PC-3 (cell line): ENCODE results near the gene CCDC187. TPM values are rescaled to one million over a fixed set of nuclear protein-coding genes. Genes with fewer than 3 reads are reported as not detected.

Experiments
- ATAC-seq: fragments of 200-7000 bp; cut with Tn5 transposase; 2 replicates; pipeline ENCODE4 v1.9.1; 2020; ENCODE audit warnings: mild to moderate bottlenecking, moderate library complexity
- BruUV-seq: library from RNA; stranded (reverse); fragments of 400-500 nt; replicated peaks from 2 replicates; lab custom pipeline; 2021; lab: Mats Ljungman, UMichigan
- CTCF ChIA-PET: fragments of 300-600 bp; sonication (Branson Sonifier 250); formaldehyde crosslinking; loops from one replicate; lab custom pipeline; 2022; ENCODE audit warnings: antibody characterized with exemption; lab: Charles Lee
- POLR2A ChIA-PET: fragments of 300-600 bp; sonication (Branson Sonifier 250); formaldehyde crosslinking; loops from one replicate; lab custom pipeline; 2022; ENCODE audit warnings: antibody characterized with exemption; ENCODE audit not compliant: unreplicated experiment; lab: Charles Lee
- DNase-seq: peaks from one replicate; pipeline ENCODE4 v3.0.0-alpha.2; 2015
- H2AFZ ChIP-seq: fragments of 300-600 bp; sonication (generic); 2 replicates; pipeline ENCODE4 v1.6.0; 2016; ENCODE audit warnings: antibody characterized with exemption, low read length
- H3F3A ChIP-seq: fragments of 300-600 bp; sonication (generic); one replicate; pipeline ENCODE4 v1.6.0; 2017; ENCODE audit warnings: antibody characterized with exemption, low read length, control low read depth, mild to moderate bottlenecking; ENCODE audit not compliant: unreplicated experiment
- H3K27ac ChIP-seq: fragments of 300-600 bp; sonication (generic); 2 replicates; pipeline ENCODE4 v1.5.1; 2016; ENCODE audit warnings: mild to moderate bottlenecking, low read length
- H3K27me3 ChIP-seq: fragments of 300-600 bp; sonication (generic); 2 replicates; pipeline ENCODE4 v1.6.1; 2016; ENCODE audit warnings: low read length, mixed read lengths
- H3K36me3 ChIP-seq: fragments of 300-600 bp; sonication (generic); 2 replicates; pipeline ENCODE4 v1.6.1; 2016; ENCODE audit warnings: low read depth, mixed run types, low read length, mixed read lengths
- H3K4me1 ChIP-seq: fragments of 300-600 bp; sonication (generic); 2 replicates; pipeline ENCODE4 v1.5.1; 2016; ENCODE audit warnings: low read length; ENCODE audit not compliant: insufficient read depth
- H3K4me2 ChIP-seq: fragments of 300-600 bp; sonication (generic); 2 replicates; pipeline ENCODE4 v1.6.0; 2016; ENCODE audit warnings: low read length
- H3K4me3 ChIP-seq: fragments of 300-600 bp; sonication (generic); 2 replicates; pipeline ENCODE4 v1.5.1; 2016; ENCODE audit warnings: mild to moderate bottlenecking, low read length, mixed read lengths
- H3K79me2 ChIP-seq: fragments of 300-600 bp; sonication (generic); 2 replicates; pipeline ENCODE4 v1.6.1; 2017; ENCODE audit warnings: low read length, mixed read lengths
- H3K9ac ChIP-seq: fragments of 300-600 bp; sonication (generic); 2 replicates; pipeline ENCODE4 v1.6.0; 2016; ENCODE audit warnings: mild to moderate bottlenecking, low read length
- H3K9me2 ChIP-seq: fragments of 300-600 bp; sonication (generic); replicated peaks from 2 replicates; pipeline ENCODE4 v1.6.1; 2016; ENCODE audit warnings: mixed run types, low read length, mixed read lengths
- H3K9me3 ChIP-seq: fragments of 300-600 bp; sonication (generic); 2 replicates; pipeline ENCODE4 v1.6.1; 2016; ENCODE audit warnings: low read length, mixed read lengths
- H4K20me1 ChIP-seq: fragments of 300-600 bp; sonication (generic); 2 replicates; pipeline ENCODE4 v1.6.1; 2016; ENCODE audit warnings: low read length, mixed read lengths
- CTCF ChIP-seq: fragments of 300-600 bp; sonication (generic); conservative IDR thresholded peaks from 2 replicates; pipeline ENCODE4 v1.5.1; 2017; ENCODE audit warnings: antibody characterized with exemption, low read depth, mild to moderate bottlenecking, low read length
- EZH2 ChIP-seq: fragments of 300-600 bp; sonication (generic); IDR thresholded peaks from one replicate; pipeline ENCODE4 v1.6.1; 2017; ENCODE audit warnings: antibody characterized with exemption, mild to moderate bottlenecking, low read length; ENCODE audit not compliant: unreplicated experiment
- EZH2phosphoT487 ChIP-seq: fragments of 300-600 bp; sonication (generic); IDR thresholded peaks from 2 replicates; pipeline ENCODE4 v1.6.1; 2018; ENCODE audit warnings: mild to moderate bottlenecking, antibody characterized with exemption, low read length, borderline replicate concordance
- intact Hi-C: fragments of 100-400 bp; cut with micrococcal nuclease; formaldehyde crosslinking; loops from 2 replicates; pipeline ENCODE4 v1.9.0; 2023
- total RNA-seq: library from RNA; depleted of rRNA; stranded (reverse); fragments of >200 nt; gene quantifications from 2 replicates; pipeline ENCODE4 v1.2.3, GENCODE V29; 2014

CCDC187 gene
- total RNA-seq, 1 experiment from 2014 or later = 0.04 TPM

- Histone ChIP-seq H3K9ac (no peak overlapping the region), H3K36me3 (no peaks in the 10 kb centered on the region), H3K4me1 (no peaks in the 10 kb centered on the region), H3K9me3 (no peaks in the 10 kb centered on the region), H3K4me3 (no peak overlapping the region), H3F3A (no peaks in the 10 kb centered on the region), H2AFZ (no peak overlapping the region), H4K20me1 (no peaks in the 10 kb centered on the region), H3K27ac (no peak overlapping the region), H3K9me2 (no peaks in the 10 kb centered on the region), H3K27me3 (no peaks in the 10 kb centered on the region), H3K4me2 (no peak overlapping the region), H3K79me2 (no peaks in the 10 kb centered on the region)
- BruUV-seq = no TSS peak
- ATAC-seq = no peak
- ChIA-PET POLR2A (no interaction called here), CTCF (no interaction called here)
- intact Hi-C loops = no loop called here
- TF ChIP-seq CTCF = no peak
- TF ChIP-seq EZH2 = no peak
- no peak for TF ChIP-seq EZH2phosphoT487
- no peak for DNase-seq
Observed at GRCh38 chr9:136258786-136259516, 44.9 kb downstream of the CCDC187 start.

GRCh38 chr9:136258299-136258625 is 45.6 kb downstream of the CCDC187 start:
- intact Hi-C loops = no loop called here
- no peaks in the 10 kb centered on the region for H3K9me2 ChIP-seq
- H3K4me2 ChIP-seq = no peak overlapping the region
- no TSS peak for BruUV-seq
- H3K4me3 ChIP-seq = no peak overlapping the region
- no peaks in the 10 kb centered on the region for H3K4me1 ChIP-seq
- H3K27me3 ChIP-seq = no peaks in the 10 kb centered on the region
- TF ChIP-seq CTCF (no peak), EZH2phosphoT487 (no peak), EZH2 (no peak)
- H2AFZ ChIP-seq = no peak overlapping the region
- no peaks in the 10 kb centered on the region for H3K9me3 ChIP-seq
- H3K36me3 ChIP-seq = no peaks in the 10 kb centered on the region
- CTCF ChIA-PET = no interaction called here
- ATAC-seq (no peak), DNase-seq (no peak)
- H3K79me2 ChIP-seq = no peaks in the 10 kb centered on the region
- H4K20me1 ChIP-seq = no peaks in the 10 kb centered on the region
- no peaks in the 10 kb centered on the region for H3F3A ChIP-seq
- H3K27ac ChIP-seq = no peak overlapping the region
- POLR2A ChIA-PET = no interaction called here
- H3K9ac ChIP-seq = no peak overlapping the region
